Effector CD8-positive, alpha-beta T cell (primary cell): ENCODE data around the gene SLC1A4.
"Not testable (repeated sequence)": the region's sequence is repeated elsewhere in the genome, so short reads cannot be mapped to it uniquely, and the experiment has no call there.

Source experiments
- DNase-seq: peaks from one replicate; lab custom pipeline; 2025; lab: John Stamatoyannopoulos, UW

Gene SLC1A4

DNA sequence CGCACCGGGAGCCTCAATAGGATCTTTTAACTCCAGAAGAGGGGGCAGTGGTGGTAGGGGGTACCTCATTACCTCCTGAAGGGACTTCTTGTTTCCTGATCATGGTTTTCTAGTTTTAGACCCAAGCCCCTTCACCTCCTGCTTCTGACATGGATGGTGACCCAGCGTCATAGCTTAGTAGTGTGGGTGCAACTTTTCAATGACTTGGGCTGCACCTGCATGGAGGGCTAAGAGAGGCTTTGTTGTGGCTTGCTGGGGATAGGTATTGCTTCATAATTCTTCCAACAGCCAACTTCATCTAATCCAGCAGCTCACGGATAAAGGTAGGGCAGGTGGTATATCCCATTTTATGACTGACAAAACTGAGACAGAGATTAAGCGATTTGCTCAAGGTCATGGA, 3.0 kb downstream of the SLC1A4 start:
- no peak for DNase-seq

DNA sequence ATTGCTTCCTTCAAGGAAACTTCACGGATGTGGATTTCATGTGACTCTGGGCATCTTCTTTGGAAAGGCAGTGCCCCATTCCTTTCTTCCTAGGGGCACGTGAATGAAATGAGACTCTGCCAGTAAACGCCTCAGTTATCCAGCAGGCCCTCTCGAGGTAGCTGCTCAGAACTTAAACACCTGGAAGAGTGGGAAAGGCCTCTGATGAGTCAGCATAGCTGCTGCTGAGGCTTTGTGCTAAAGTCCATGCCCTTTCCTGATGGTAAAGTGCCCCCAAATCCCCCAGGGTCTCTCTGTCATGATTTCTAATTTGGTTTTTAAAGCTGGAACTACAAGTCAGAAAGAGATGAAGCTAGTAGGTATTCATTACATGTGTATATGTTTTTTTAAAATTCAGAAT, 3.8 kb downstream of the SLC1A4 start:
- no peak for DNase-seq

DNA sequence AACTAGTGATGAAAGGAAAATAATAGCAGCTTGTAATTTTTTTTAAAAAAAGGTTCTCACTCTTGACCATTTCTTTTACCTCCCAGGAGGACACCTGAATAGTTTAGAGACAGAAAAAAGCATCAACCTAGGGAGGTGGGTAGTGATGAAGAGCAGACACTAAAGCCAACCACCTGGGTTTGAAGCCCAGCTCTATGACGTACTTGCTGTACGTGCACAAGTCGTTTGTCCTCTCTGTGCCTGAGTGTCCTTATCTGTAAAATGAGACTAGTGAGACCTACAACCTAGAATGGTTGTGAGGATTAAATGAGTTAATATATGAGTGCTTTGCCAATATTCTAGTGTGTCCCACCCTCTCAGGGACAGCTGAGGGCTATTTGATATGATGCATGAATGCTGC, 5.8 kb downstream of the SLC1A4 start:
- no peak for DNase-seq

DNA sequence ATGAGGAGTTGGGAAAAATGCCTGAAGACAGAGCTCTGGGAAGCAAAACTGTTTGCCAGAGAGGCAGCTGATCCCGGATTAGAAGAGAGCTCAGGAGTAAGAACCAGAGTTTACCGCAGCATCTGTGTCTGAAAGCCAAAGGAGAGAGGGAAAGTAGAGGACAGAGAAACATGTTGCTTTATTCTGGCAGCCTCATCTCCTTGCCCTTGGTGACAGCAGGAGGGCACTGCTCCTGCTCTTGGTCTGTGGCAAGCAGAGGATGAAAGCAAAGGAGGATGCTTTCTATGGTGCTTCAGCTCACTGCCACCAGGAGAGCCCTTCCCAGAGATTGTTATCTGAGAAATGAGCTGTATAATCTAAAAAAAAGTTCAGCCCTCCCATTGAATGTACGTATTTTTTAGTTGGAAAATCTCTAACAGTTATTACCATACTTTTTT, 7.7 kb downstream of the SLC1A4 start:
- no peak for DNase-seq

DNA sequence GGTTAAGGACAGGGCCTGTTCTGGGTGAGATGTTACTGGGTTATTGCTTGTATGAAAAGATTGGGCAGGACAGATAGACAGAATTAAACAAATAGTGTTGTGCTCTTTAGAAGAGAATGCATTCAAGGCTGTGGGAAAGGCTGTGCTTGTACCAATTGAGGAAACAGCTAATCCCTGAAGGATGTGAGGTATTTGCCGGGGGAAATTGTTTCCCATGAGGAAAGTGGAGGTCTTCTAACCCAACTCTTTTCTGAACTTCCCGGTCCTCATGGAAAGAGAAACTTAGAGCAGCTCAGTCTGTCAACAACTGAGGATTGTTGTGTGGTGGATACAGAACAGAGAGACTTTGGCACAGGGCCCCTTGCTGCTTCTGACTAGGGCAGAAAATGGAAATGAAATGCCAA, 9.5 kb downstream of the SLC1A4 start:
- no peak for DNase-seq

DNA sequence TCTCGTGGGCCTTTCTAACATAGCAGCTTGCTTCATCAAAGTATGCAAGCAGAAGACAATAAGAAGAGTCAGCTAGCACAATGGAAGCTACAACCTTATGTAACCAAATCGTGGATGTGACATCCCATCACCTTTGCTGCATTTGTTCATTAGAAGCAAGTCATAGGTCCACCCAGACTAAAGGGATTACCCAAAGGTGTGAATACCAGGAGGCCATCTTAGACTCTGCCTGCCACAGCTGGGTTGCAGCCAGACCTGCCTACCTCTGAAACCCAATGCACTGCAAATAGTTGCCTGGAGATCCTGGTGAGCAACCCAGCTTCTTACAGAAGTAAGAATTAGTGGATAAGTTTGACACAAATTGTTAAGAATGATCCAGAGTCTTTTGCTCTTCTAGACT, 10.6 kb downstream of the SLC1A4 start:
- DNase-seq, result no peak

DNA sequence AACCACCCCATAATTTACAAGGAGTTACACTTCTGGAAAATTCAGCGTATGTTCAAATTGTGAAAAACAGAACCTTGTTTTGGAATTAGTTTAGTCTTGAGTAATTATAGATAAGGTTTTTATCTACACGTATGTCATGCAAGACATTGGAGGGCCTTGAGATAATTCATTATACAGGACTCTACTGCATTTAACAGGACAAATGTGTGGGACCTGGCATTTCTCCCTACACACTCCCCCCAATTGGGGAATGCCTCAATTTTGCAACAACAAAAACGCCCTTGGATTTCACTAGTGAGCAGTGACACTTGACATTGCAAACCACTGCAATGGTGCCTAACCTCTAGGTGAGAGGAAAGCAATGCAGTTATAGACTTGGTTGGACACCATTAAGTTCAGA, 11.4 kb downstream of the SLC1A4 start:
- DNase-seq, result no peak

DNA sequence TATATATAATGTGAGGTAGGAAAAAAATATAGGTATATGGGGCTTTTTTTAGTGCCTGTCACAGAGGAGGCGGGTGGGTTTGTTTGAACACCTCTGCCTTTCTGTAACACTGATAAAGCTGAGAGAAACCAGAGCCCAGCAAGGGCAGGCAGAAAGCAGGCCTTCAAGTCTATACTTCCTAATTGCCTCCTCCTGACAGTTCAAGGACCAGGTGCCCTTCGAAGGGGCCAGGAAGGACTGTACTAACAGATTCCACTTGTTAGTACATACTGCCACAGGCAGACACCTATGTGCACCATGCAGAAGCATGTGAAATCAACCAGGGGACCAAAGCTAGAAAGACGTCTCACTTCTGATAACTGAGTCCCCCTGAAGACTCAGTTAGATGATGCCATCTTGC, 13.8 kb downstream of the SLC1A4 start:
- DNase-seq, result no peak

DNA sequence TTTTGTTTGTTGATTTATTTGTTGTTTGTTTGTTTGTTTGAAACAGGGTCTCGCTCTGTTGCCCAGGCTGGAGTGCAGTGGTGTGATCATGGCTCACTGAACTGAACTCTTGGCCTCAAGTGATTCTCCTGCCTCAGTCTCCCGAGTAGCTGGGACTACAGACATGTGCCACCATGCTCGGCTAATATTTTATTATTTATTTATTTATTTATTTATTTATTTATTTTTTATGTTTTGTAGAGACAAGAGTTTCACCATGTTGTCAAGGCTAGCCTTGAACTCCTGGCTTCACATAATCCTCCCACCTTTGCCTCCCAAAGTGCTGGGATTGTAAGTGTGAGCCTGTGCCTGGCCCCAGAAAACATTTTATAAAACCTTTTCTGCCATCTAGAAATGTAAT, 15.0 kb downstream of the SLC1A4 start:
- not testable (repeated sequence) for DNase-seq

DNA sequence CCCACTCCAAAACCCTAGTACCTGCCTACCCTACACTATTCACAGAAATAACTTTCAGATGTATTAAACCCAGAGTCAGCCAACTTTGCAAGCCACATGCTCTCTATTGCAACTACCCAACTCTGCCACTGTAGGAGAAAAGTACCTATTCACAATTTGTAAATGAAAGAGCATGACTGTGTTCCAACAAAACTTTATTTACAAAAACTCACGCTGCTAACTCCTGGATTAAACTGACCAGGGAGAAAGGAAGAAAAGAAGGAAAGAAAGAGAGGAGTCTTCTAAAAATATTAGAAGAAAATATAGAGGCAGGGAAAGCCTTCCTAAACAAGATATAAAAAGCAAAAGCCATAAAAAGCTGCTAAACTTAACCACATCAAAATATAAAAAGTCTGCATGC, 24.6 kb downstream of the SLC1A4 start:
- DNase-seq, result no peak

DNA sequence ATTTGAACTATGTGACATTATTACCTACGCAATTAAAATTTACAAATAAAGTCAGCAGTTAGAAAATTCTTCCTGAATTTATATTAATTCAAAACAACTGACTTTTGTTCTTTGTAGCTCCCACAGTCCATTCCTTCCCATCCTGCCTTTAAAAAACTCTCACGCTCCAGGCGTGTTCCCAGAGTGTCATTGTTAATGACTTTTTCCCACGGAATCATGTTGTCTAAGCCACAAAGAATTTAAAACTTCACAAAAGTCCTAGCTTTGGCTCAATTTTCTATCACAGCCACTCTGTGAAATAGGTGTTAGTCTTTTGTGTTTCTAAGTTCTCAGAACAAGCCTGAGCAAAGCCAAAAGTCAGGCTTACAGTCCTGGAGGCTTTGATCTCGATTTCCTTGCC, 26.5 kb downstream of the SLC1A4 start:
- no peak for DNase-seq

DNA sequence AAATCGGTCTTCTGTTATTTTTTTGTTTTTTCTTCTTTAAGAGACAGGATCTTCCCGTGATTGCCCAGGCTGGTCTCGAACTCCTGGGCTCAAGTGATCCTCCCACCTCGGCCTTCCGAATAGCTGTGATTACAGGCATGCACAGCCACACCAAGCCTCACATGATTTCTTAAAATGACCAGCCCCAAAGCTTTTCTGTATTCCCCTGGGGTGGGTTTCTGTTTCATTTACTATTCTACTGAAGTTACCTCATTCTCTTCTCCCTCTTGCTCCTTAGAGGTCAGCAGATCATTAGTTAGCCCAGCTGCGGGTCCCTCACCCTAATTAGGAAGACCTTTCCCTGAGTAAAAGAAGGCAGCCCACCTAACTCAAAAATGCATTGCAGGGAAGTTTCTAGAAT, 27.6 kb downstream of the SLC1A4 start:
- no peak for DNase-seq

DNA sequence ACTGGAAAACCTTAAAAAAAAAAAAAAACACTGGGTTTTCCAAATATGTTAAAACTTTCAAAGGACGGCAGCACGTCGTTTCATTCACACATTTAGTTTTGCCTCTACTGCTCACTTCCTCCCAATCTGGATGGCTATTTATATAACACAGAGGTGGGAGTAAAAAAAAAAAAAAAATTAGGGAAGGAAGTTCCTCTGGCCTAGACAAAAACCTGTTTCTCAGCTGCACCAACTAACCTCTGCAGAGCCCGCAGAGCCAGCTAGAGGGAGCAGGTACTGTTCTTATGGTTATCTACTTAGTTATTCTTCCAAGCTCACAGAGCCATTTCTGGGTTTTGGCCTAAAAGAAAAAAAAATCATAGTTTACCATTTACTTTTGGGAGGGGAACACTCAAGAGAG, 28.1 kb downstream of the SLC1A4 start:
- no peak for DNase-seq

DNA sequence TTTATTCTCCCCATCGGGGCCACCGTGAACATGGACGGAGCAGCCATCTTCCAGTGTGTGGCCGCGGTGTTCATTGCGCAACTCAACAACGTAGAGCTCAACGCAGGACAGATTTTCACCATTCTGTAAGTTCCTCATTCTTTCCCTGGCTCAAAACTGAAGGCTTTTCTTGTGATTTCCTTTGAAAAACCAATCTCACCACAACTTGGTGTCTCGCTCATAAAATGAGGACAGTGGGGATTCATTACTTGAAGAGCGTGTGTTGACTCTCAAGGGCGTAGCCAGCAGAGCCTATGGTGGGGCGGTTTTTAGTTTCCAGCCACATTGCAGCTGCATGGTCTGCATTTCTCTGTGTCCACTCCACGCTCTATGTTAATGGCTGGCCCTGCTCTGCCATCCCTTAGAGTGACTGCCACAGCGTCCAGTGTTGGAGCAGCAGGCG, 29.0 kb downstream of the SLC1A4 start:
- no peak for DNase-seq

DNA sequence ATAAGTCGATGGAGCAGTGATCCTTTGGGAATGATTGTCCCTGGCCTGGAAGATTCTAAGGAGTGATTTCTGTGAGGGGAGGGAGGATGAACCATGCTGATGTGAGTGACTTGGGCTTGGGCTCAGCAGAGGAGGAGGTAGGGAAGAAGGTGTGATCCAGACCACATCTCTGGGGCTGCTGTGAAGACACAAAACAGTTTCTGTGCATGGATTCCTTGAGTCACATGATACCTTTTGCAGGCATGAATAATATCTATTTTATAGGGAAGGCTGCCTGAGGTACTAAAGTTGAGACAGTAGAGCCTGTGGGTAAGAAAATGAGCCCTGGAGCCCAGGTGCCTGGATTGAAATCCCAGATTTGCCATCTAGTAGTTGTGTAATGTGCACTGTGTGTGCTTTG, 29.8 kb downstream of the SLC1A4 start:
- DNase-seq, result no peak

DNA sequence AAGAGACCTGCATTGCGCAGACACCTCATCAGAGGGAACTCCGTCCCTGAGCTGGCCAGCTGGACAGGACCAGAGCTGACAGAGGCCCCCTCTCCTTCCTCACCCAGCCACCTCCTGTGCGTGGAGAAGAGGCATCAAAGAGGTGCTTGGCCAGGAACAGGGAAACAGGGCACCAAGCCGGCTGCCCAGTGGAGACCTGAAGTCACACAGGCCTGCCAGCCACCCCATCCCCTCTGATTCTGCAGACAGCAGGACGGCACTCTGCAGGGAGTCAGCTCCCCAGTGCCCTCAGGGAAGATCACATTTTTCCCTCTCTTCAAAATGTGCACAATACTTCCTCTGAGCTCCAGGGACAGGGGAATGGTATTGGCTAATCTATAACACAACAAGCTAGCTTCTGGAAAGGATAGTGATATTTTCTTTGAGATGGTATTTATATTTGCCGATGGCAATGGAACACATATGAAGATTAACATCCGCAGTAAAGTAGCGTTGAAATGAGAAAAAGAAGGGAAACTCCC, 30.5 kb downstream of the SLC1A4 start:
- DNase-seq, result no peak

DNA sequence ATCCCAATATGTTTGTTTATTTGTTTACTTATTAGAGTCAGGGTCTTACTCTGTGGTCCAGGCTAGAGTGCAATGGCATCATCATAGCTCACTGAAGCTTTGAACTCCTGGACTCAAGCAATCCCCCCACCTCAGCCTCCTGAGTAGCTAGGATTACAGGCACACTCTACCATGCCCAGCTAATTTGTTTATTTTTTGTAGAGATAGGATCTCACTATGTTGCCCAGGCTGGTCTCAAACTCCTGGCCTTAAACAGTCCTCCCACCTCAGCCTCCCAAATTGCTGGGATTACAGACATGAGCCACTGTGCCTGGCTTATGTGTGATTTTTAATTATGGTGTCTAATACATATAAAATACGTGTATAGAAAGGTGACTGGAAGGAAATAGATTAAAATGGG, 31.1 kb downstream of the SLC1A4 start:
- not testable (repeated sequence) for DNase-seq

DNA sequence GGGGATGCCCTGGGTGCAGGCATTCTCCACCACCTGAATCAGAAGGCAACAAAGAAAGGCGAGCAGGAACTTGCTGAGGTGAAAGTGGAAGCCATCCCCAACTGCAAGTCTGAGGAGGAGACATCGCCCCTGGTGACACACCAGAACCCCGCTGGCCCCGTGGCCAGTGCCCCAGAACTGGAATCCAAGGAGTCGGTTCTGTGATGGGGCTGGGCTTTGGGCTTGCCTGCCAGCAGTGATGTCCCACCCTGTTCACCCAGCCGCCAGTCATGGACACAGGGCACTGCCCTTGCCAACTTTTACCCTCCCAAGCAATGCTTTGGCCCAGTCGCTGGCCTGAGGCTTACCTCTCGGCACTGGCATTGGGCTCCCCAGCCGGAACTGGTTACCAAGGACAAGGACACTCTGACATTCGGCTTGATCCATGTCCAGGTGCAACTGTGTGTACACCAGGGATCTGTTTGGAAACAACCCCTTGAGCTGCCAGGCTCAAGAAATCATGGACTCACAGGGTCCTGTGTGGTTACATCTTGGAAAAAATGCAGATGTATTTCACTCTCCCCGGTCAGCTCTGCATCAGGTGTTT, 31.8 kb downstream of the SLC1A4 start:
- DNase-seq, result no peak

DNA sequence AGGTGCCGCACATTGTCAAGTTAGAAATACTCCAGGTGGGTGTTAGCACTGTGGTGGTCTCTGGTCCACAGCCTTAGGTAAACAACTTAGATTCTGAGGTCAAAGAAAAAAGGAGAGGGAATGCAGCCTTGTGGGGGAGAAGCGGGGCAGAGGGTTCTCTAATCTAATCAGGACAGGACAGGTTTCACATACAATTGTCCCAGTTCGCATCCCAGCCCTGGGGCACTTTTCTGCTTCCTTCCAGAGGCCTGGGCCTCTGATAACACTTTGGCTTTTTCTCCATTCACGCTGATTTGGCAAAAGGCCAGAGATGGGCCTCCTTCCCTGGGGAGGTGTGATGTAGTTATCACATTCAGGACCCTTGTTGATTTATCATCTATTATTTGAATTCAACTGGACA, 32.5 kb downstream of the SLC1A4 start:
- DNase-seq, result no peak

DNA sequence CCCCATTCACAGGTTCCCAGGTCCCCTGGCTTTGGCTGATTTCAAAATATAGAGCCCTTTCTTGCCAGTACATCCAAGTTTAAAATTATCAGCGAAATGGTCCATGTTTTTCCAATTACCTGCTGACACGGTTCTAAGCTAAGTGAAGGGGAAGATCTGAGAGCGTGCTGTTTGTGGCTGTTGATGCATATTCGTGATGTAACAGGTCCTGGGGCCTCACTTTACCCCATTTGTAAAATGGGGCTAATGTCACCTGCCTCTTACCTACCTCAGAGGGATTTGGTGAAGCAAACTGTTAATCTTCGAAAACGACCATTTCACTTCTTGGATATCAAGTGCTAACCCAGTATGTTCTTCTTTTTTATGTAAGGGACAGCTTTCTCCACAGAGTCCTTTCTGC, 33.0 kb downstream of the SLC1A4 start:
- DNase-seq, result no peak

DNA sequence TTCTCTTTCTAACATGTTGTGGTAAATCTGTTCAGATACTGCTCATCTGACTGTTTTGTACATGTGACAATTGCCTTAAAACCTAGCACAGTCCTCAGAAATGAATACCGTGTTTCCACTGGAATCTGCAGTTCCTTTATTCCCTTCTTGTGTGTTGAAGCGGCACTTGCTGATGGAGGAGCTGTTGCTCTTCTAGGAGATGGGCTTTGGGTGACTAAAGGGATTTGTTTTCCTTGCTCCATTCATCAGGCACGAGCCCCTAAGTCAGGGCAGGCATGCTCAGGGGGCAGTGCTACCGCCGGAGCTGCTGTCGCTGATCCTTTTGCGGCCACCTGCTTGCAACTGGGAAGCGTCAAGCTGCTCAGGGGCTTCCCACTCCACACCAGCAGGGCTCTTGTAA, 34.5 kb downstream of the SLC1A4 start:
- no peak for DNase-seq

DNA sequence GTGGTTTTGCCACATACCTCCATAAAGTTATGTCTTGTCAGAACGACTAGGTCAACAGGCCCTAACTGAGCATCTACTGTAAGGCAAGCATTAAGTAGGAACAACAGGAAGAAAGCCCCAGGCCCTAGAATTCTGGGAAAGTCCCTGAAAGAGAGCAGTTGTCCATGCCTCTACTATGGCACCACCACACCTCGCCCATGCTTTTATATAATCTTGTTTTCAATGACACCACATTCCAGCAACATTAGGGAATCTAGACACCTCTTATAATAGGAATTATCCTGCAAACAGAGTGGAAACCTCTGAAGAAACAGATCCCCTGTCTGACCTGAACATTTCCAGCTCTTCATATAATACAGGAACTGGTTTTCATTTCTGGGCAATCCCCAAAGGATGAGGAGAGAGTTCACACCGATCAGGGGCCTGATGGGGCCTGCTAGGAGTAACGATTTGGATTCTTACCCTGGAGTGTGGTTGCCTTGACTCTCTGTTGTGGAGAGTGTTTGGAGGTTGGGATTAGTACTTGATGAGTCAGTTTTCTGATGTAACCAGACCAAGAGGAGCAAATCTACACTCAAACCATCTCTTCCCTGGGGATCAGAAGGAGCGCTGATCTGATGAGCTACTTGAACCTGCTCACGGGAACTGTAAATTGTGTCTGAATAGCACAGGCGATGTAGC, 35.1 kb downstream of the SLC1A4 start:
- DNase-seq, result no peak

DNA sequence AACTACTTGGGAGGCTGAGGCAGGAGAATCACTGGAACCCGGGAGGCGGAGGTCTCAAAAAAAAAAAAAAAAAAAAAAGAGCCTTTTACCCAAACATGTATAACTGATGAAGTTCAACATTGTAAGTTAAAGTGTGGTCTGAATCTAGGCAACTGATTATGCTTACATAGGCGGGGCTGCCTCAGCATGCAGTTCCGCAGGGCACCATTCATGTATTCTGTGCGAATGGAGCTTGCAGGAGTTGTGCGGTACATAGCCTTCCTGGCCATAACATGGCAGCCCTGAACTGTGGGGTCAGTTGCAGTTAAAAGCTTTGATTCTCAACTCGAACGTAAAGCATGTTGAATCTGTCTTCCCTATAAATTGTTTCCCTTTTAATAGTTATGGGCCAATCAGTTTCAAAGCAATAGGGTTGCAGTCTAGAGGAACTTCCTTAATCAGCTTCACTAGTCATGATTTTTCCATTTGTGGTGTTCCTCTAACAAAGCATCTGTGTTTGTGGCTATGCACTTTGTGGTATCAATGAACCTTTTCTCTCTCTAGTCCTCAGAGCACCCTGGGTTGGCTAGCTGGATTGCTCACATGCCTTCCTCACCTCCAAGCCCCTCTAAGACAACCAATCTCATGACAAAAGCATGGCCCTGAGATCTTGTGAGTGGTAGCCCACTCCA, 36.4 kb downstream of the SLC1A4 start:
- no peak for DNase-seq
